ENCODE data around the gene MAGEB17.
"Not testable (repeated sequence)": the region's sequence is repeated elsewhere in the genome, so short reads cannot be mapped to it uniquely, and the experiment has no call there.

DNA sequence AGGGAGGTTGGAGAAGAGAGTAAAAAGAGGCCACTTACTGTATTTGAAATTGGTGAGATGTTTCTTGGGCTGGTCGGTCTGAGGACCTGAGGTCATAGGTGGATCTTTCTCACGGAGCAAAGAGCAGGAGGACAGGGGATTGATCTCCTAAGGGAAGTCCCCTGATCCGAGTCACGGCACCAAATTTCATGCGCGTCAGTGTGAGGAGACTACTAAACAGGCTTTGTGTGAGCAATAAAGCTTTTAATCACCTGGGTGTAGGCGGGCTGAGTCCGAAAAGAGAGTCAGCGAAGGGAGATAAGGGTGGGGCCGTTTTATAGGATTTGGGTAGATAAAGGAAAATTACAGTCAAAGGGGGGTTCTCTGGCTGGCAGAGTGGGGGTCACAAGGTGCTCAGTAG lies 16.6 kb downstream of the MAGEB17 start:
- TF ChIP-seq, protein P1, sequence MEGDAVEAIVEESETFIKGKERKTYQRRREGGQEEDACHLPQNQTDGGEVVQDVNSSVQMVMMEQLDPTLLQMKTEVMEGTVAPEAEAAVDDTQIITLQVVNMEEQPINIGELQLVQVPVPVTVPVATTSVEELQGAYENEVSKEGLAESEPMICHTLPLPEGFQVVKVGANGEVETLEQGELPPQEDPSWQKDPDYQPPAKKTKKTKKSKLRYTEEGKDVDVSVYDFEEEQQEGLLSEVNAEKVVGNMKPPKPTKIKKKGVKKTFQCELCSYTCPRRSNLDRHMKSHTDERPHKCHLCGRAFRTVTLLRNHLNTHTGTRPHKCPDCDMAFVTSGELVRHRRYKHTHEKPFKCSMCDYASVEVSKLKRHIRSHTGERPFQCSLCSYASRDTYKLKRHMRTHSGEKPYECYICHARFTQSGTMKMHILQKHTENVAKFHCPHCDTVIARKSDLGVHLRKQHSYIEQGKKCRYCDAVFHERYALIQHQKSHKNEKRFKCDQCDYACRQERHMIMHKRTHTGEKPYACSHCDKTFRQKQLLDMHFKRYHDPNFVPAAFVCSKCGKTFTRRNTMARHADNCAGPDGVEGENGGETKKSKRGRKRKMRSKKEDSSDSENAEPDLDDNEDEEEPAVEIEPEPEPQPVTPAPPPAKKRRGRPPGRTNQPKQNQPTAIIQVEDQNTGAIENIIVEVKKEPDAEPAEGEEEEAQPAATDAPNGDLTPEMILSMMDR (IDR thresholded peaks at IDR 0.05): not testable (repeated sequence)
- not testable (repeated sequence) for TF ChIP-seq POLR2A (IDR thresholded peaks at IDR 0.05)

Measured in testis (tissue), 2 donors.